Measurements from ENCODE around the gene GPR84. TPM values are rescaled to one million over a fixed set of nuclear protein-coding genes. Genes with fewer than 3 reads are reported as not detected.

Gene GPR84
- total RNA-seq, 1 donor from 2014 or later: 0.96 TPM

- Histone ChIP-seq H3K27me3 (no peaks in the 10 kb centered on the region), H3K4me1 (peaks cover 23% of the 10 kb centered on the region), H3K4me3 (no peak overlapping the region), H3K27ac (peak overlapping the region; percentile 30), H3K36me3 (peaks cover 59% of the 10 kb centered on the region), H3K9me3 (no peaks in the 10 kb centered on the region)
- TF ChIP-seq CTCF (IDR thresholded peaks at IDR 0.05): no peak
- no peak for DNase-seq
- peak; percentile 54 for ATAC-seq
- intact Hi-C loops (cut with DNase I): no loop called here
Observed at GRCh38 chr12:54350743-54351142, 13.5 kb downstream of the GPR84 start.

GRCh38 chr12:54349679-54350078 is 14.6 kb downstream of the GPR84 start:
- intact Hi-C loops (cut with DNase I): no loop called here

GRCh38 chr12:54349036-54349435 is 15.2 kb downstream of the GPR84 start:
- Histone ChIP-seq H3K27me3 (no peaks in the 10 kb centered on the region), H3K4me1 (peaks cover 23% of the 10 kb centered on the region), H3K9me3 (no peaks in the 10 kb centered on the region), H3K27ac (no peak overlapping the region), H3K36me3 (peaks cover 76% of the 10 kb centered on the region), H3K4me3 (no peak overlapping the region)
- ATAC-seq (no peak), DNase-seq (no peak)
- no peak for TF ChIP-seq CTCF (IDR thresholded peaks at IDR 0.05)
- intact Hi-C loops (cut with DNase I): no loop called here

More at GRCh38 chr12:54349679-54350078, 14.6 kb downstream of the GPR84 start:
- ATAC-seq (no peak), DNase-seq (no peak)
- Histone ChIP-seq H3K4me1 (peaks cover 23% of the 10 kb centered on the region), H3K27me3 (no peaks in the 10 kb centered on the region), H3K36me3 (peaks cover 69% of the 10 kb centered on the region), H3K9me3 (no peaks in the 10 kb centered on the region), H3K27ac (no peak overlapping the region), H3K4me3 (no peak overlapping the region)
- TF ChIP-seq CTCF (IDR thresholded peaks at IDR 0.05): no peak

GRCh38 chr12:54341378-54342300 is 22.6 kb downstream of the GPR84 start:
- intact Hi-C loops (cut with DNase I): no loop called here
- no peak for ATAC-seq
- no peak for TF ChIP-seq CTCF (IDR thresholded peaks at IDR 0.05)
- H3K36me3 ChIP-seq: peaks cover 63% of the 10 kb centered on the region
- no peaks in the 10 kb centered on the region for H3K9me3 ChIP-seq
- H3K27me3 ChIP-seq: no peaks in the 10 kb centered on the region
- no peak for DNase-seq
- peaks cover 29% of the 10 kb centered on the region for H3K4me1 ChIP-seq
- H3K4me3 ChIP-seq: no peak overlapping the region
- H3K27ac ChIP-seq: no peak overlapping the region

GRCh38 chr12:54340846-54341245 is 23.4 kb downstream of the GPR84 start:
- Histone ChIP-seq H3K4me1 (peaks cover 36% of the 10 kb centered on the region), H3K27me3 (no peaks in the 10 kb centered on the region), H3K9me3 (no peaks in the 10 kb centered on the region), H3K4me3 (no peak overlapping the region), H3K36me3 (peaks cover 55% of the 10 kb centered on the region), H3K27ac (no peak overlapping the region)
- no peak for ATAC-seq
- intact Hi-C loops (cut with DNase I): no loop called here
- TF ChIP-seq CTCF (IDR thresholded peaks at IDR 0.05): no peak
- no peak for DNase-seq

All from upper lobe of right lung (tissue), 1 donor.